ENCODE results near the gene VRK1. TPM values are rescaled to one million over a fixed set of nuclear protein-coding genes. Genes with fewer than 3 reads are reported as not detected.
A peak's percentile ranks its signal among the peaks of the same experiment; 100 is the strongest.
"Not testable (repeated sequence)": the region's sequence is repeated elsewhere in the genome, so short reads cannot be mapped to it uniquely, and the experiment has no call there.

The VRK1 gene
- total RNA-seq, 1 experiment from 2014 or later, result 124 TPM

DNA sequence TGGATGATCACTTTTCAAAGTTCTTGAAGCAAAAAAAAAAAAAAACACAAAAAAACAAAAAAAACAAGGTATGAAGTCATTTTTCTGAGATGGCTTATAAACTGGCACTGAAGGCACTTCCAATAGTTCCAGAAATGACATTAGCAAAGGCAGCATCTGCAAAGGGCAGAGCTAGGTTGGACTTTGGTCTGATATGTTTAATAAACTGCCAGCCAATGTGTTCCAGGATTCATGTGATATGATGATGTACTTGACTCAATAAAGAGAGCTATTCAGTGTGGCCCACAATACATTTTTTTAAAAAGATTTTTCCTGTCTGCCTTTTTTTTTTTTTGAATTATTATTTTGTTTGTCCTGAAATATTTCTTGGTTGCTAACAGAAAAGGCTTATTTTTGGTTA is 79.6 kb downstream of the VRK1 start:
- ChIA-PET CTCF (no interaction called here), POLR2A (ENCODE audit: low non-redundant PET) (no interaction called here)
- TF ChIP-seq, protein P1, sequence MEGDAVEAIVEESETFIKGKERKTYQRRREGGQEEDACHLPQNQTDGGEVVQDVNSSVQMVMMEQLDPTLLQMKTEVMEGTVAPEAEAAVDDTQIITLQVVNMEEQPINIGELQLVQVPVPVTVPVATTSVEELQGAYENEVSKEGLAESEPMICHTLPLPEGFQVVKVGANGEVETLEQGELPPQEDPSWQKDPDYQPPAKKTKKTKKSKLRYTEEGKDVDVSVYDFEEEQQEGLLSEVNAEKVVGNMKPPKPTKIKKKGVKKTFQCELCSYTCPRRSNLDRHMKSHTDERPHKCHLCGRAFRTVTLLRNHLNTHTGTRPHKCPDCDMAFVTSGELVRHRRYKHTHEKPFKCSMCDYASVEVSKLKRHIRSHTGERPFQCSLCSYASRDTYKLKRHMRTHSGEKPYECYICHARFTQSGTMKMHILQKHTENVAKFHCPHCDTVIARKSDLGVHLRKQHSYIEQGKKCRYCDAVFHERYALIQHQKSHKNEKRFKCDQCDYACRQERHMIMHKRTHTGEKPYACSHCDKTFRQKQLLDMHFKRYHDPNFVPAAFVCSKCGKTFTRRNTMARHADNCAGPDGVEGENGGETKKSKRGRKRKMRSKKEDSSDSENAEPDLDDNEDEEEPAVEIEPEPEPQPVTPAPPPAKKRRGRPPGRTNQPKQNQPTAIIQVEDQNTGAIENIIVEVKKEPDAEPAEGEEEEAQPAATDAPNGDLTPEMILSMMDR (conservative IDR thresholded peaks at IDR 0.05; ENCODE audit: low read depth, low read length), result no peak
- no peak for TF ChIP-seq EZH2 (IDR thresholded peaks at IDR 0.05; ENCODE audit: borderline replicate concordance, low read depth, low read length, poor library complexity, severe bottlenecking)
- peaks cover 38% of the 10 kb centered on the region for H3K36me3 ChIP-seq (ENCODE audit: insufficient read depth, low read length, poor library complexity, severe bottlenecking)
- intact Hi-C loops (cut with micrococcal nuclease; ENCODE audit: unreplicated experiment), result no loop called here
- no peaks in the 10 kb centered on the region for H3K4me1 ChIP-seq (ENCODE audit: insufficient read depth, low read length, poor library complexity, severe bottlenecking)
- no peaks in the 10 kb centered on the region for H3K9me3 ChIP-seq (ENCODE audit: low read depth, low read length, poor library complexity, severe bottlenecking)
- H3K27ac ChIP-seq (ENCODE audit: low read depth, low read length, poor library complexity, severe bottlenecking), result no peak overlapping the region
- H3K4me3 ChIP-seq (ENCODE audit: low read depth, low read length, poor library complexity, severe bottlenecking), result no peak overlapping the region
- H3K27me3 ChIP-seq (replicated peaks; ENCODE audit: insufficient read depth, low read depth, low read length, poor library complexity), result no peaks in the 10 kb centered on the region
- no peak for DNase-seq (ENCODE audit: low spot score)
- no TSS peak for BruUV-seq (replicated peaks)

DNA sequence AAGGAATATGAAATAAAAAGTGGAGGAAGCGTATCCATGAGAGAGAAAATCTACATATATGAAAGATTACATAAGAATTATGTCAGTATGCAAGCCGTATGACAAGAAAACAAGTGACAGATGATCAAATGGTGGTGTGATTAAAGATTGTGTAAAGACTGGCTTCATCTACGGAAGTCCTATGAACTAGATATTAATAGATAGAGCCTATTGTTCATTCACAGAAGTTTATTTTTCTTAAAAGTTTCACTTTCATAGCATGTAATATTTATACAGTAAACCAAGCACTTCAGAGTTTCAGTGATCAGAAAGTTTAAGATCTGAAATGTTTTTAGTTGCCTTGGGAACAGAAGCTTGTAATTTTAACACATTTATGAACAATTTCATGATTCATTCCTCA is 84.5 kb downstream of the VRK1 start:
- no peak overlapping the region for H3K27ac ChIP-seq (ENCODE audit: low read depth, low read length, poor library complexity, severe bottlenecking)
- ChIA-PET CTCF (no interaction called here), POLR2A (ENCODE audit: low non-redundant PET) (no interaction called here)
- no peaks in the 10 kb centered on the region for H3K27me3 ChIP-seq (replicated peaks; ENCODE audit: insufficient read depth, low read depth, low read length, poor library complexity)
- H3K9me3 ChIP-seq (ENCODE audit: low read depth, low read length, poor library complexity, severe bottlenecking), result no peaks in the 10 kb centered on the region
- TF ChIP-seq EZH2 (IDR thresholded peaks at IDR 0.05; ENCODE audit: borderline replicate concordance, low read depth, low read length, poor library complexity, severe bottlenecking), result no peak
- TF ChIP-seq, protein P1 (conservative IDR thresholded peaks at IDR 0.05; ENCODE audit: low read depth, low read length), result no peak
- no peak for DNase-seq (ENCODE audit: low spot score)
- no peak overlapping the region for H3K4me3 ChIP-seq (ENCODE audit: low read depth, low read length, poor library complexity, severe bottlenecking)
- no TSS peak for BruUV-seq (replicated peaks)
- H3K4me1 ChIP-seq (ENCODE audit: insufficient read depth, low read length, poor library complexity, severe bottlenecking), result no peaks in the 10 kb centered on the region
- intact Hi-C loops (cut with micrococcal nuclease; ENCODE audit: unreplicated experiment), result no loop called here
- peaks cover 33% of the 10 kb centered on the region for H3K36me3 ChIP-seq (ENCODE audit: insufficient read depth, low read length, poor library complexity, severe bottlenecking)

DNA sequence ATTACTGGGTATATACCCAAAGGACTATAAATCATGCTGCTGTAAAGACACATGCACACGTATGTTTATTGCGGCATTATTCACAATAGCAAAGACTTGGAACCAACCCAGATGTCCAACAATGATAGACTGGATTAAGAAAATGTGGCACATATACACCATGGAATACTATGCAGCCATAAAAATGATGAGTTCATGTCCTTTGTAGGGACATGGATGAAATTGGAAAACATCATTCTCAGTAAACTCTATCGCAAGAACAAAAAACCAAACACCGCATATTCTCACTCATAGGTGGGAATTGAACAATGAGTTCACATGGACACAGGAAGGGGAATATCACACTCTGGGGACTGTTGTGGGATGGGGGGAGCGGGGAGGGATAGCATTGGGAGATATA is 86.8 kb downstream of the VRK1 start:
- CTCF ChIA-PET; DNase-seq (ENCODE audit: low spot score); H3K9me3 ChIP-seq (ENCODE audit: low read depth, low read length, poor library complexity, severe bottlenecking); H3K27ac ChIP-seq (ENCODE audit: low read depth, low read length, poor library complexity, severe bottlenecking); H3K4me3 ChIP-seq (ENCODE audit: low read depth, low read length, poor library complexity, severe bottlenecking); intact Hi-C loops (cut with micrococcal nuclease; ENCODE audit: unreplicated experiment); POLR2A ChIA-PET (ENCODE audit: low non-redundant PET); H3K27me3 ChIP-seq (replicated peaks; ENCODE audit: insufficient read depth, low read depth, low read length, poor library complexity); BruUV-seq (replicated peaks): not testable (repeated sequence)
- peaks cover 13% of the 10 kb centered on the region for H3K4me1 ChIP-seq (ENCODE audit: insufficient read depth, low read length, poor library complexity, severe bottlenecking)
- peaks cover 18% of the 10 kb centered on the region for H3K36me3 ChIP-seq (ENCODE audit: insufficient read depth, low read length, poor library complexity, severe bottlenecking)

DNA sequence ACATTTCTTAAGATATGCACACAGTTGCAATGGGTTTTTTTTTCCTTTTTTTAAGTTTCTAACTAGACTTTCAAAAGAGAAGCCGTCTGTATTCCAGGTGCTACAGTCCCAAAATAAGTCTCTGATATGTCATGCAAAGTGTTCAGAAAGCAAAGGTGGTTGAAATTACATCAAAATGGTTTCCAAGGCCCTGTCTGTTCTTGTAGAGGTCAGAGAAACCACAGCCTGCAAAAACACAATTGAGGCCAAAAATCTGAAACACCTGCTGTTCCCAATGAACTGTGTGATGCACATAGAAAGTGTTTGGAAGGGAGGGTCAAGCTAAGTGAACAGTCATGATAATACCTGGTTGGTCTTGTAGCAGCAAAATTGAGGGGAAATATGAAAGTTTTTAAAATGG is 91.0 kb downstream of the VRK1 start:
- intact Hi-C loops (cut with micrococcal nuclease; ENCODE audit: unreplicated experiment), result no loop called here
- CTCF ChIA-PET, result no interaction called here
- DNase-seq (ENCODE audit: low spot score), result no peak
- Histone ChIP-seq H3K27ac (ENCODE audit: low read depth, low read length, poor library complexity, severe bottlenecking) (peak overlapping the region; percentile 5), H3K27me3 (replicated peaks; ENCODE audit: insufficient read depth, low read depth, low read length, poor library complexity) (no peaks in the 10 kb centered on the region), H3K4me1 (ENCODE audit: insufficient read depth, low read length, poor library complexity, severe bottlenecking) (peaks cover 24% of the 10 kb centered on the region), H3K36me3 (ENCODE audit: insufficient read depth, low read length, poor library complexity, severe bottlenecking) (no peaks in the 10 kb centered on the region), H3K9me3 (ENCODE audit: low read depth, low read length, poor library complexity, severe bottlenecking) (no peaks in the 10 kb centered on the region), H3K4me3 (ENCODE audit: low read depth, low read length, poor library complexity, severe bottlenecking) (no peak overlapping the region)
- TF ChIP-seq EZH2 (IDR thresholded peaks at IDR 0.05; ENCODE audit: borderline replicate concordance, low read depth, low read length, poor library complexity, severe bottlenecking), result no peak
- TF ChIP-seq, protein P1 (conservative IDR thresholded peaks at IDR 0.05; ENCODE audit: low read depth, low read length), result no peak
- POLR2A ChIA-PET (ENCODE audit: low non-redundant PET), result no interaction called here
- BruUV-seq (replicated peaks), result no TSS peak

Measured in A673 (cell line).